ENCODE measurements around the gene PLEKHF1. TPM values are rescaled to one million over a fixed set of nuclear protein-coding genes. Genes with fewer than 3 reads are reported as not detected.

Gene PLEKHF1
- polyA plus RNA-seq, 3 donors = 0.11 to 0.29 (median 0.26) TPM

DNA sequence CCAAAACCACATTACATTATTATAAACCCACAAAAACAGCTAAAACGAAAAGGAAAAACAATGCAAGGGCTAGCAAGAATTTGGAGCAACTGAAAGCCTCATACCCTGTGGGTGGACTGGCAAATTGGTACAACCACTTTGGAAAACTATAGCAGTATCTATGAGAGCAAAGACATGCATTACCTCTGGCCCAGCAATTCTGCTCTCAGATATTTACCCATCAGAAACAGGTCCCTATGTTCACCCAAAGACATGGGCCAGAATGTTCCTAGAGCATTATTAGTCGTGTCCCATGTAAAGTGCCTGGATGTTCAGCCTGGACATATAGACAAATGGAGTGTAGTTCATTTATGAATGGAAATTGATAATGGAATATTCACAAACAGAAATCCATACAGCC lies 31.3 kb upstream of the PLEKHF1 start:
- no peak overlapping the region for H3K4me2 ChIP-seq (replicated peaks; ENCODE audit: extremely low read depth, low read length, poor library complexity, severe bottlenecking)
- no peak overlapping the region for H3K27ac ChIP-seq (ENCODE audit: low read depth in 1 of 2, low read length in 2 of 2)
- DNase-seq = no peak
- Mint-ChIP-seq H3K9me3 (peaks cover 0 to 3% (median 0%) of the 10 kb centered on the region in 7 donors), H3K27ac (no peak overlapping the region), H3K27me3 (ENCODE audit: low read depth in 3 of 3) (peaks cover 0 to 2% (median 2%) of the 10 kb centered on the region in 3 donors), H3K4me1 (no peaks in the 10 kb centered on the region), H3K4me3 (no peak overlapping the region), H3K36me3 (no peaks in the 10 kb centered on the region)
- no peaks in the 10 kb centered on the region for H3K9me3 ChIP-seq (replicated peaks in 1 of 2; ENCODE audit: control insufficient read depth in 1 of 2, insufficient read depth in 1 of 2, low read length in 2 of 2)
- TF ChIP-seq, protein P1, sequence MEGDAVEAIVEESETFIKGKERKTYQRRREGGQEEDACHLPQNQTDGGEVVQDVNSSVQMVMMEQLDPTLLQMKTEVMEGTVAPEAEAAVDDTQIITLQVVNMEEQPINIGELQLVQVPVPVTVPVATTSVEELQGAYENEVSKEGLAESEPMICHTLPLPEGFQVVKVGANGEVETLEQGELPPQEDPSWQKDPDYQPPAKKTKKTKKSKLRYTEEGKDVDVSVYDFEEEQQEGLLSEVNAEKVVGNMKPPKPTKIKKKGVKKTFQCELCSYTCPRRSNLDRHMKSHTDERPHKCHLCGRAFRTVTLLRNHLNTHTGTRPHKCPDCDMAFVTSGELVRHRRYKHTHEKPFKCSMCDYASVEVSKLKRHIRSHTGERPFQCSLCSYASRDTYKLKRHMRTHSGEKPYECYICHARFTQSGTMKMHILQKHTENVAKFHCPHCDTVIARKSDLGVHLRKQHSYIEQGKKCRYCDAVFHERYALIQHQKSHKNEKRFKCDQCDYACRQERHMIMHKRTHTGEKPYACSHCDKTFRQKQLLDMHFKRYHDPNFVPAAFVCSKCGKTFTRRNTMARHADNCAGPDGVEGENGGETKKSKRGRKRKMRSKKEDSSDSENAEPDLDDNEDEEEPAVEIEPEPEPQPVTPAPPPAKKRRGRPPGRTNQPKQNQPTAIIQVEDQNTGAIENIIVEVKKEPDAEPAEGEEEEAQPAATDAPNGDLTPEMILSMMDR (IDR thresholded peaks at IDR 0.05) = no peak
- H4K20me1 ChIP-seq (ENCODE audit: insufficient read depth, low read length) = no peaks in the 10 kb centered on the region
- H3K79me2 ChIP-seq (ENCODE audit: insufficient read depth, low read length) = no peaks in the 10 kb centered on the region
- intact Hi-C loops (cut with micrococcal nuclease) = no loop called here
- H3K4me1 ChIP-seq (ENCODE audit: control insufficient read depth in 1 of 2, insufficient read depth in 2 of 2, low read length in 2 of 2) = no peaks in the 10 kb centered on the region
- no peaks in the 10 kb centered on the region for H3K36me3 ChIP-seq (replicated peaks in 1 of 2; ENCODE audit: control insufficient read depth in 1 of 2, insufficient read depth in 2 of 2, low read length in 2 of 2)
- H3K27me3 ChIP-seq (ENCODE audit: control insufficient read depth in 2 of 2, insufficient read depth in 2 of 2, low read length in 2 of 2) = no peaks in the 10 kb centered on the region
- H3K9ac ChIP-seq (ENCODE audit: insufficient read depth, low read length, poor library complexity, severe bottlenecking) = no peak overlapping the region
- WGBS (ENCODE audit: insufficient coverage) = no CpG with 5 or more reads among the region's 2 CpGs
- H2AFZ ChIP-seq (ENCODE audit: insufficient read depth, low read depth, low read length, poor library complexity, severe bottlenecking) = no peak overlapping the region
- no peak overlapping the region for H3K4me3 ChIP-seq (replicated peaks in 1 of 3; ENCODE audit: low read depth in 2 of 3, low read length in 3 of 3)

DNA sequence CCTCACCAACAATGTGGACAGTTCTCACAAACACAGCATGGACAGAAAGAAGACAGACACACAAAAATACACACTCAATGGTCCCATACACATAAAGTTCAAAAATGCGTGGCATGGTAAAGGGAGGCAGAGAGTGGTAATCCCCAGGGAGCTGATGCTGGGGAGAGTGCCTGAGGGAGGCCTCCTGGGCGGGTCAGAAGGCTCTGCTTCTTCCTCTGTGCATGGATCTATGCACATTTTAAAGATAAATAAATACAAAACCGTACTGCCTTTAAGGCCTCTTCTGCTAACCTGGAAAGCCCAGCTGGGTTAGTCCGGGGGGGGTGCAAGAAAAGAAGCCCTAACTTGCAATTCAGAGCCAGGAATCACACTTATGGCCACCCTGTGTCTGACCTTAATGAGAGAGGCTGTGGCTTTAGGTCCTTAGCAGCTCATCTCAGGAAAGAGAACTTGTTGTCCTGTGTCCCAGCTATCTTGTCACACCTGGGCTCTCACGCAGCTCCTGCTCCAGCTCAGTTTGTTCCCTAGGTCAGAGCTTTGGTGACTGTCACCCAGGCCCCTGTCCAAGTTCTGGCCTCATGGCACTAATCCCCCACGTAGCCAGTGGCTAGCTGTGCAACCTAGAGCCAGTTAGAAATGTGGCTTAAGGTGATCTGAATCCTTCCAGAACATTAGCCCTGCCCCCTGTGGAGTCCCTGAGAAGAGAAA lies 30.7 kb upstream of the PLEKHF1 start:
- Histone ChIP-seq H3K36me3 (replicated peaks in 1 of 2; ENCODE audit: control insufficient read depth in 1 of 2, insufficient read depth in 2 of 2, low read length in 2 of 2) (no peaks in the 10 kb centered on the region), H3K4me3 (replicated peaks in 1 of 3; ENCODE audit: low read depth in 2 of 3, low read length in 3 of 3) (no peak overlapping the region), H3K79me2 (ENCODE audit: insufficient read depth, low read length) (no peaks in the 10 kb centered on the region), H3K27me3 (ENCODE audit: control insufficient read depth in 2 of 2, insufficient read depth in 2 of 2, low read length in 2 of 2) (no peaks in the 10 kb centered on the region), H2AFZ (ENCODE audit: insufficient read depth, low read depth, low read length, poor library complexity, severe bottlenecking) (no peak overlapping the region), H3K9me3 (replicated peaks in 1 of 2; ENCODE audit: control insufficient read depth in 1 of 2, insufficient read depth in 1 of 2, low read length in 2 of 2) (no peaks in the 10 kb centered on the region), H3K4me1 (ENCODE audit: control insufficient read depth in 1 of 2, insufficient read depth in 2 of 2, low read length in 2 of 2) (no peaks in the 10 kb centered on the region), H3K27ac (ENCODE audit: low read depth in 1 of 2, low read length in 2 of 2) (no peak overlapping the region), H4K20me1 (ENCODE audit: insufficient read depth, low read length) (no peaks in the 10 kb centered on the region), H3K4me2 (replicated peaks; ENCODE audit: extremely low read depth, low read length, poor library complexity, severe bottlenecking) (no peak overlapping the region), H3K9ac (ENCODE audit: insufficient read depth, low read length, poor library complexity, severe bottlenecking) (no peak overlapping the region)
- Mint-ChIP-seq H3K27ac (no peak overlapping the region), H3K4me1 (no peaks in the 10 kb centered on the region), H3K36me3 (no peaks in the 10 kb centered on the region), H3K27me3 (ENCODE audit: low read depth in 3 of 3) (peaks cover 1 to 2% (median 2%) of the 10 kb centered on the region in 3 donors), H3K9me3 (peaks cover 0 to 3% (median 0%) of the 10 kb centered on the region in 7 donors), H3K4me3 (no peak overlapping the region)
- no peak for DNase-seq
- intact Hi-C loops (cut with micrococcal nuclease) = no loop called here
- TF ChIP-seq, protein P1 (IDR thresholded peaks at IDR 0.05) = no peak
- 100% methylated on average over 2 of the region's 6 CpGs for WGBS (ENCODE audit: insufficient coverage)
